Uterus (tissue), 4 donors: ENCODE data around the gene SMARCA2. TPM values are rescaled to one million over a fixed set of nuclear protein-coding genes. Genes with fewer than 3 reads are reported as not detected.

ENCODE experiments used
- DNase-seq, 2 donors: peaks; one replicate each; pipeline ENCODE4 v3.0.0-alpha.2; 2019 to 2020
- H3K27ac ChIP-seq, 2 donors: fragments of 200-600 bp; sonication (generic); 1 replicate in 1 of 2; 2 replicates in 1 of 2; pipeline ENCODE4 v1.5.1; 2016 to 2018
- H3K27me3 ChIP-seq, 2 donors: fragments of 200-600 bp; sonication (generic); one replicate each; pipeline ENCODE4 v1.5.1; 2018 to 2019; ENCODE audit warnings: control low read depth in 1 of 2
- H3K36me3 ChIP-seq, 2 donors: fragments of 200-600 bp; sonication (generic); one replicate each; pipeline ENCODE4 v1.5.1; 2019; ENCODE audit warnings: control low read depth in 1 of 2
- H3K4me1 ChIP-seq, 2 donors: fragments of 200-600 bp; sonication (generic); one replicate each; pipeline ENCODE4 v1.5.1; 2018 to 2019; ENCODE audit warnings: control low read depth in 1 of 2
- H3K4me3 ChIP-seq, 2 donors: fragments of 200-600 bp; sonication (generic); 1 replicate in 1 of 2; 2 replicates in 1 of 2; pipeline ENCODE4 v1.5.1; 2018 to 2019; ENCODE audit warnings: mild to moderate bottlenecking in 1 of 2
- H3K9me3 ChIP-seq, 2 donors: fragments of 200-600 bp; sonication (generic); one replicate each; pipeline ENCODE4 v1.5.1; 2019; ENCODE audit warnings: control low read depth in 1 of 2
- POLR2A ChIP-seq, 2 donors: fragments of 450-650 bp; IDR thresholded peaks; one replicate each; pipeline ENCODE4 v1.6.1; 2016; ENCODE audit warnings: antibody characterized with exemption in 2 of 2, mild to moderate bottlenecking in 1 of 2, moderate library complexity in 1 of 2
- intact Hi-C: fragments of 100-400 bp; cut with DNase I; formaldehyde crosslinking; loops from one replicate; pipeline ENCODE4 v1.15.1; 2023; ENCODE audit warnings: low total_unique reads
- total RNA-seq, 4 donors: library from RNA; depleted of rRNA in 3 of 4; stranded (reverse); fragments of >200 nt in 3 of 4; gene quantifications; one replicate each; pipeline versions ENCODE4 v1.1.0 to v1.2.4, GENCODE V29; 2014 to 2023
- TF ChIP-seq, protein P1 (sequence below), 4 experiments: fragments of 200-600 bp in 2 of 4; fragments of 450-650 bp in 2 of 4; sonication (generic) in 2 of 4; IDR thresholded peaks; one replicate each; pipeline ENCODE4 v1.5.1; 2016 to 2019; ENCODE audit warnings: antibody characterized with exemption in 4 of 4, mild to moderate bottlenecking in 2 of 4, moderate library complexity in 1 of 4
- donor health status: DM: yes; HTN: yes; CAD: no.

Gene SMARCA2
- total RNA-seq, 4 donors from 2014 or later = 51.7 to 251 (median 214) TPM

DNA sequence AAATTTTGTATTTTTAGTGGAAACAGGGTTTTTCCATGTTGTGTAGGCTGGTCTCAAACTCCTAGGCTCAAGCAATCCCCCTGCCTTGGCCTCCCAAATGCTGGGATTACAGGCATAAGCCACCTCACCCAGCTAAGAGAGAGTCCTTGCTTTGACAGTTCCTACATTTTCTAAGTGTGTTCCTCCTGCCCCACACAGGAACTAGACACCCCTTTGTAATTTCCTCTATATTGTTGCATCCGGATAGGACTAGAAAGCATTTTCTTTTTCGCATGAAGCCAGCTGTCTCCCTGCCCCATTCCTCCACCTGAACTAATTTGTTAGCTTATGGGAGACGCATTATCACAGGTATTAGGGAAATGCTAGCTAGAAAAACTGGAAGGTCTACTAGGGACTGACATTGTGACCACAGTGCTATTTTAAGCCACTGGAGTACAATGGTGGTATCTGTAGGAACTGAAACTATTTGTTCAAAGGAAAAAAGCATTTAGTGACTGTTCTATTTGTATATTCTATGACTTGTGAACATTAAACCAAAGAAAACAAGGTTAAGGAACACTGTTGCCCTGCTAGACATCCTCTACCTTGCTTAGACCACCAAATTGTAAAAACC is 214.1 kb downstream of the SMARCA2 start:
- no peaks in the 10 kb centered on the region for H3K36me3 ChIP-seq
- no peaks in the 10 kb centered on the region for H3K27me3 ChIP-seq
- no peak for TF ChIP-seq POLR2A (IDR thresholded peaks at IDR 0.05)
- TF ChIP-seq, protein P1, sequence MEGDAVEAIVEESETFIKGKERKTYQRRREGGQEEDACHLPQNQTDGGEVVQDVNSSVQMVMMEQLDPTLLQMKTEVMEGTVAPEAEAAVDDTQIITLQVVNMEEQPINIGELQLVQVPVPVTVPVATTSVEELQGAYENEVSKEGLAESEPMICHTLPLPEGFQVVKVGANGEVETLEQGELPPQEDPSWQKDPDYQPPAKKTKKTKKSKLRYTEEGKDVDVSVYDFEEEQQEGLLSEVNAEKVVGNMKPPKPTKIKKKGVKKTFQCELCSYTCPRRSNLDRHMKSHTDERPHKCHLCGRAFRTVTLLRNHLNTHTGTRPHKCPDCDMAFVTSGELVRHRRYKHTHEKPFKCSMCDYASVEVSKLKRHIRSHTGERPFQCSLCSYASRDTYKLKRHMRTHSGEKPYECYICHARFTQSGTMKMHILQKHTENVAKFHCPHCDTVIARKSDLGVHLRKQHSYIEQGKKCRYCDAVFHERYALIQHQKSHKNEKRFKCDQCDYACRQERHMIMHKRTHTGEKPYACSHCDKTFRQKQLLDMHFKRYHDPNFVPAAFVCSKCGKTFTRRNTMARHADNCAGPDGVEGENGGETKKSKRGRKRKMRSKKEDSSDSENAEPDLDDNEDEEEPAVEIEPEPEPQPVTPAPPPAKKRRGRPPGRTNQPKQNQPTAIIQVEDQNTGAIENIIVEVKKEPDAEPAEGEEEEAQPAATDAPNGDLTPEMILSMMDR (IDR thresholded peaks at IDR 0.05) = no peak
- no peak overlapping the region for H3K27ac ChIP-seq
- intact Hi-C loops = no loop called here
- no peak overlapping the region for H3K4me3 ChIP-seq
- no peaks in the 10 kb centered on the region for H3K4me1 ChIP-seq
- H3K9me3 ChIP-seq = no peaks in the 10 kb centered on the region
- DNase-seq = no peak

DNA sequence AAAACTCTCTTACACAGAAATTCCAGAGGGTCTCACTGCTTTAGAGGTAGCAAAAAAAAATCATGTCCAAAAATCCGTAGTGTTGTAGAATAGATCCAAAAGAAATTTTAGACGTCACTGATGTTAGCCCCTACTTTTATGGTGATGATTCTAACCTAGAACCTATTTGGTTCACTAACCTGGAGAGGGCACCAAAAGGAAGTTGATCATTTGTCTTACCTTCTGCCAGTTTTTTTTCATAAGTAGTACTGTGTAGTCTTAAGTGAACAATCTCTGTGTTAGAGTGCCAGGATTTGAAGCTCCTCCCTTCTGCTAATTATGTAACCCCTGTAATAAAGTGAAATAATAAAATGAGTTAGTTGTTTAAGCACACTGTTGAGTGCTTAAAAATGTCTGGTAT is 215.2 kb downstream of the SMARCA2 start:
- Histone ChIP-seq H3K4me3 (no peak overlapping the region), H3K36me3 (no peaks in the 10 kb centered on the region), H3K27ac (no peak overlapping the region), H3K4me1 (no peaks in the 10 kb centered on the region), H3K9me3 (no peaks in the 10 kb centered on the region), H3K27me3 (no peaks in the 10 kb centered on the region)
- DNase-seq = no peak
- intact Hi-C loops = no loop called here
- no peak for TF ChIP-seq POLR2A (IDR thresholded peaks at IDR 0.05)
- TF ChIP-seq, protein P1 (IDR thresholded peaks at IDR 0.05) = no peak

DNA sequence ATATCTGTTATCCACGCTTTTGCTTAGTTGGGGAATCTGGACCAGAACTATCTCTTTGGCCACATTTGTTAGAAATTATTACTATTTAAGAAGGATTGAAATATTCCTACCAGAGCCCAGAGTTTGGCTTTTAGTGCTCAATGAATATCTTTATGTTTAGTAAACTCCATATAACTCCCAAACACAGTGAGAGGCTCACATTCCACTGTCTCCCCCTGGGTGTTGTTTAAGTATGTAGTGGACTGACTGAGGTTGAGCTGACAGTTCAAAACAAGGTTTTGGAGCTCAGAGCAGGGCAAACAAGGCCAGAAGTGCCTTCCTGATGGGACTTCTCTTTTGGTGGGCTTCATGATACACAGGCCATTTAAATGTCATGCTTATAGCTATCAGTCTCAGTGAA is 216.0 kb downstream of the SMARCA2 start:
- no peak for TF ChIP-seq POLR2A (IDR thresholded peaks at IDR 0.05)
- TF ChIP-seq, protein P1 (IDR thresholded peaks at IDR 0.05) = no peak
- H3K27me3 ChIP-seq = no peaks in the 10 kb centered on the region

DNA sequence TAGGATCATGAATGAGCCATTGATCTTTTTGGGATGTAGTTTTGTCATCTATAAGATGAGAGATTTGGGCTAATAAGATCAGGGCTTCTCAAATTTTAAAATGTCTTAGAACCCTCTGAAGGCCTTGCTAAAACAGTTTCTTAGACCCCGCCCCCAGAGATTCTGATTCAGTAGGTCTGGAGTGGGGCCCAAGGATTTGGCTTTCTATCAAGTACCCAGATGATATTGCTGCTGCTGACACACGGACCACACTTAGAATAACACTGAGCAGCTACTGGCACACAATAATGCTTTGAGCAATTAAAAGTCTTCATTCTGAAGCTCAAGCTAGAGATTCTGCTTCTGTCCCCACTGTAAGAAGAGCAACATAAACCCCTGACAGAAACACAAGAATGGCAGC is 216.7 kb downstream of the SMARCA2 start:
- peak overlapping the region in 1 of 2 donors; percentile 62 for H3K27ac ChIP-seq
- H3K9me3 ChIP-seq = no peaks in the 10 kb centered on the region
- no peaks in the 10 kb centered on the region for H3K4me1 ChIP-seq
- no peaks in the 10 kb centered on the region for H3K36me3 ChIP-seq
- H3K4me3 ChIP-seq = no peak overlapping the region
- peak; percentile 57 to 74 for DNase-seq
- intact Hi-C loops = no loop called here
- TF ChIP-seq, protein P1 (IDR thresholded peaks at IDR 0.05) = no peak
- TF ChIP-seq POLR2A (IDR thresholded peaks at IDR 0.05) = no peak
- no peaks in the 10 kb centered on the region for H3K27me3 ChIP-seq

More for the DNA sequence above, 216.0 kb downstream of the SMARCA2 start:
- no peaks in the 10 kb centered on the region for H3K36me3 ChIP-seq
- no peaks in the 10 kb centered on the region for H3K9me3 ChIP-seq
- no peak for DNase-seq
- H3K27ac ChIP-seq = peak overlapping the region in 1 of 2 donors; percentile 62
- intact Hi-C loops = no loop called here
- no peaks in the 10 kb centered on the region for H3K4me1 ChIP-seq
- H3K4me3 ChIP-seq = no peak overlapping the region

DNA sequence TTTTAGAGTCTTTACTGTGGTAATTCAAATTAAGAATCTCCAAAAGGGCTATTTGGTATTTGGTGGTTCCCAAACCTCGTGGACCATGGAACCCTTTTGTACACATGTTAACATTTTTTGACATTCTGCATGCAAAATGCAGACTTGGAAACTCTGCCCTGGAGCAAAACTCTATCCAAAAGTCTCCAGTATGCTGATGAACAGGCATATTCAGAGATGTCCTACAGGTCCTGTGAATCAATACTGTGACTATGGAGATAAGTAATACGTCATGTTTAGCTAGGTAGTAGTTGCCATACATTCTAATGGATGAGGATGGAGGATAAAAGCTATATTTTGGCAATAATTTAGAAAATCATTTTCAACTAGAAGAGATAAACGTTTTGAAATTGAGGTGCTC is 218.1 kb downstream of the SMARCA2 start:
- DNase-seq = no peak
- intact Hi-C loops = no loop called here
- Histone ChIP-seq H3K9me3 (no peaks in the 10 kb centered on the region), H3K27ac (no peak overlapping the region), H3K4me3 (no peak overlapping the region), H3K27me3 (no peaks in the 10 kb centered on the region), H3K36me3 (no peaks in the 10 kb centered on the region), H3K4me1 (no peaks in the 10 kb centered on the region)
- TF ChIP-seq, protein P1 (IDR thresholded peaks at IDR 0.05) = no peak
- TF ChIP-seq POLR2A (IDR thresholded peaks at IDR 0.05) = no peak
